Loucy (cell line): ENCODE results near the gene SALL3.
"Not testable (repeated sequence)": the region's sequence is repeated elsewhere in the genome, so short reads cannot be mapped to it uniquely, and the experiment has no call there.

Experiments used
- EZH2phosphoT487 ChIP-seq: fragments of 200-600 bp; IDR thresholded peaks from 2 replicates; pipeline ENCODE4 v1.6.1; 2018; ENCODE audit warnings: antibody characterized with exemption, mild to moderate bottlenecking, moderate library complexity, borderline replicate concordance
- TF ChIP-seq, protein P1 (sequence below): fragments of 200-600 bp; sonication (generic); conservative IDR thresholded peaks from 2 replicates; pipeline ENCODE4 v1.5.1; 2014; ENCODE audit warnings: mild to moderate bottlenecking, antibody characterized with exemption, low read length

DNA sequence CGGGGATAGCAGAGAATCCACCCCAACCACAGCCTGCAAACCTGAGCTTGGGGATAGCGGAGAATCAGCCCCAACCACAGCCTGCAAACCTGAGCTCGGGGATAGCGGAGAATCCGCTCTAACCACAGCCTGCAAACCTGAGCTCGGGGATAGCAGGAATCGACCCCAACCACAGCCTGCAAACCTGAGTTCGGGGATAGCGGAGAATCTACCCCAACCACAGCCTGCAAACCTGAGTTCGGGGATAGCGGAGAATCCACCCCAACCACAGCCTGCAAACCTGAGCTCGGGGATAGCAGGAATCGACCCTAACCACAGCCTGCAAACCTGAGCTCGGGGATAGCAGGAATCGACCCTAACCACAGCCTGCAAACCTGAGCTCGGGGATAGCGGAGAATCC lies 37.4 kb upstream of the SALL3 start:
- TF ChIP-seq, protein P1, sequence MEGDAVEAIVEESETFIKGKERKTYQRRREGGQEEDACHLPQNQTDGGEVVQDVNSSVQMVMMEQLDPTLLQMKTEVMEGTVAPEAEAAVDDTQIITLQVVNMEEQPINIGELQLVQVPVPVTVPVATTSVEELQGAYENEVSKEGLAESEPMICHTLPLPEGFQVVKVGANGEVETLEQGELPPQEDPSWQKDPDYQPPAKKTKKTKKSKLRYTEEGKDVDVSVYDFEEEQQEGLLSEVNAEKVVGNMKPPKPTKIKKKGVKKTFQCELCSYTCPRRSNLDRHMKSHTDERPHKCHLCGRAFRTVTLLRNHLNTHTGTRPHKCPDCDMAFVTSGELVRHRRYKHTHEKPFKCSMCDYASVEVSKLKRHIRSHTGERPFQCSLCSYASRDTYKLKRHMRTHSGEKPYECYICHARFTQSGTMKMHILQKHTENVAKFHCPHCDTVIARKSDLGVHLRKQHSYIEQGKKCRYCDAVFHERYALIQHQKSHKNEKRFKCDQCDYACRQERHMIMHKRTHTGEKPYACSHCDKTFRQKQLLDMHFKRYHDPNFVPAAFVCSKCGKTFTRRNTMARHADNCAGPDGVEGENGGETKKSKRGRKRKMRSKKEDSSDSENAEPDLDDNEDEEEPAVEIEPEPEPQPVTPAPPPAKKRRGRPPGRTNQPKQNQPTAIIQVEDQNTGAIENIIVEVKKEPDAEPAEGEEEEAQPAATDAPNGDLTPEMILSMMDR: not testable (repeated sequence)
- not testable (repeated sequence) for TF ChIP-seq EZH2phosphoT487
